HK-2 (cell line): ENCODE measurements around the gene GPBP1L1.
"Not testable (repeated sequence)": the region's sequence is repeated elsewhere in the genome, so short reads cannot be mapped to it uniquely, and the experiment has no call there.

ENCODE experiments used
- DNase-seq: peaks from one replicate; pipeline ENCODE4 v3.0.0-alpha.2; 2018; ENCODE audit not compliant: unreplicated experiment

The GPBP1L1 gene

DNA sequence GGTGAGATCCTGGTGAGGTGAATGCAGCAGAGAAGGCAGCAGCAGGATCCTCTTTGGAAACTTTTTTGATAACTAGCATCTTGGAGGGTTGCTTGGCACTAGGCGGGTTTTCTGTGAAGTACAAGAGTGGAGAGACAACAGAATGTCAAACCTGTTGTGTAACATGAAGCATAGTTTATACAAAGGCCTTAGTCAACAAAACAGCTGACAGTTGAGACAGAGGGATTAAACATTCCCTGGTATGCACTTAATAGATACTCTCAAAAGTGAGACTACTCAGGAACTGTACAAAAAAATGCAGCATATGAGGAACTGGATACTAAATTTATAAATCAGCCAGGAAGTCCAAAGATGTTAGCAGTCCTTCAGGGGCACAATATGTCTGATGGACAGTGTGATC lies 46.0 kb downstream of the GPBP1L1 start:
- no peak for DNase-seq

GRCh38 chr1:45635211-45635610 lies 51.1 kb downstream of the GPBP1L1 start:
- no peak for DNase-seq

DNA sequence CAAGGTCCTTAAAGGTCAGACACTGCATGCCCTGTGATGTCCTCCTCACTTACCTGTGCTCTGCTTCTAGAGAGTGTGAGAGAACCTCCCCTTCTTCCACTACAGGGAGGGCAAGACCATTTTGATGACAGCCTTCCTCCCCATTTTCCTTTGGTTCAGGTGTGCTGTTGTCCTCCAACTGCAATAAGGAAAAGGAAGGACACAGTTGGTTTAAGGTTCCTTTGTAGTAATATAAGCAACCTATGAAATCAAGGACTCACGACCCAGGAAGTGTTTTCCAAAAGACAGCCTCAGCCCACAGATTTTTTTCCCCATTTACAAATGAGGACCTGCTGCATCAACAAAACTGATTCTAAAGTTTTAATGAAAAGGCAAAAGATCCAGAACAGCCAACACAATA lies 55.9 kb downstream of the GPBP1L1 start:
- no peak for DNase-seq

GRCh38 chr1:45629035-45629434 lies 57.3 kb downstream of the GPBP1L1 start:
- no peak for DNase-seq

GRCh38 chr1:45623972-45624371 lies 62.4 kb downstream of the GPBP1L1 start, which contains the start of gene CCDC17:
CCDC17 (minus strand) TSS chr1:45624054; CDS start chr1:45623909, 145 bp downstream.
- no peak for DNase-seq

DNA sequence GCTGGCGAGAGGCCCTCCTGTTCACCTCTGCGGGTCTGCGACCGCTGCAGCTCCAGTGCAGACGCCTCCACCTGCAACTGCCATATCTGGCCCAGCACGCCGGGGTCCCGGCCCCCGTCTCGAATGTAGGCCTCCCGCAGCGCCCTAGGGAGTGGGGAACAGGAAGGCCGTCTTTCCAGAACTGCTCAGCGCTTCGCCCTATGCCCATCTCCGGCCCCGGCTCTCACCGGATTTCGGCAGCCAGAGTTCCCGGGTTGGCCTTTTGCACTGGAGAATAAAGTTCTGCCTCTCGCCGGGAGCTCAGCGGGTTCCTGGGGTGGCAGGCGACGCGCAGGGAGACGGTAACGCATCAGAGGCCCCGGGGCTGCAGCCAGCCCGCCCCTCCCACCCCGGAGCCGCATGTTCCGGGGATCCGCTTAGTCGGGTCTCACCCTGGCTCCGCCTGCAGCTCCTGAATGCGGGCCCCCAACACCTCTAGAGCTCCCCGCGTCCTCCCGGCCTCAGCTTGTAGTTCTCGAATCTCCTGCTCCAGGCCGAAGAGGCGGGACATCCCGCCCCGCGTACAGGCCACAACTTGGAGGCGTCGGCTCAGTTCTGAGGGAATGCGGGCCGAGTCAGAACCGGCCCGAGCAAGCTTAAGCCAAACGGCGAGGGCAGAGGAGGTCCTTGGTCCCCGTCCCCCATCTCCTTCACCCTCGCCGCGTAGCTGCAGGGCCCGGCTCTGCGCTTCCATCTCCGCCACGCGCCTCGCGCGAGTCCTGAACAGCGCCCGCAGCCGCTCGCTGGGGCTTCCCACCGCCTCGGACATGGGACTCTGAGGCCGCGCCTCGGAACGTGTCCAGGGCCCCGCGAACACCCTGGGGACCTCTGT lies 63.6 kb downstream of the GPBP1L1 start:
- no peak for DNase-seq

DNA sequence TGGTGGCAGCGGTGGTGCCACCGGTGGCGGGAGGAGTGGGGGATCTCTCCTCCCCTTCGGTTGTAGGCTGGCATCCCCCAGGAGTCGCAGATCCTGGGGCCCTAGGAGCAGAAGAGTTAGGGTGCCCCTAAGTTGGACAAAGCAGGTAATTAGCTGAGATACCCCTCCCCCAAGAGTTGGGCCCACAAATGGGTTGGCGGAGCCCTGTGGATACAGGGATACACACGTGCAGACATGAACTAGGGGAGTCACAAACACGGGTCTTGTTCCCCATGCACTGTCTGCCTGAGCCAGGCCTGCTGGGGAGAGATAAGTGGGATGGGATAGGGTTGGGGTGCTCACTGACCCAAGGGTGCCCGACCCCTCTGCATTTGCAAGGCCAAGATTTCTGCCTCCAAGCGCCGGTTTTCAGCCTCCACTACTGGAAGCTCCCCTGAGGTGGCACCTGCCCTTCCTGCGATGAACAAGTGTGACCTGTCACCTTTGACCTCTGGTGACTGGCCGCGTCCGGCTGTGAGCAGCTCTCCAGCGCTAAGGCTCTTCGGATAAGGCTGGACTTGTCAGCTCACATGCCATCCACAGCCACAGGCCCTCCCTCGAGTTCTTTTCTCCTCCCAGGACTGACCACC lies 64.3 kb downstream of the GPBP1L1 start:
- DNase-seq: no peak

- DNase-seq: no peak
Measured at GRCh38 chr1:45621501-45621836, 64.9 kb downstream of the GPBP1L1 start.

DNA sequence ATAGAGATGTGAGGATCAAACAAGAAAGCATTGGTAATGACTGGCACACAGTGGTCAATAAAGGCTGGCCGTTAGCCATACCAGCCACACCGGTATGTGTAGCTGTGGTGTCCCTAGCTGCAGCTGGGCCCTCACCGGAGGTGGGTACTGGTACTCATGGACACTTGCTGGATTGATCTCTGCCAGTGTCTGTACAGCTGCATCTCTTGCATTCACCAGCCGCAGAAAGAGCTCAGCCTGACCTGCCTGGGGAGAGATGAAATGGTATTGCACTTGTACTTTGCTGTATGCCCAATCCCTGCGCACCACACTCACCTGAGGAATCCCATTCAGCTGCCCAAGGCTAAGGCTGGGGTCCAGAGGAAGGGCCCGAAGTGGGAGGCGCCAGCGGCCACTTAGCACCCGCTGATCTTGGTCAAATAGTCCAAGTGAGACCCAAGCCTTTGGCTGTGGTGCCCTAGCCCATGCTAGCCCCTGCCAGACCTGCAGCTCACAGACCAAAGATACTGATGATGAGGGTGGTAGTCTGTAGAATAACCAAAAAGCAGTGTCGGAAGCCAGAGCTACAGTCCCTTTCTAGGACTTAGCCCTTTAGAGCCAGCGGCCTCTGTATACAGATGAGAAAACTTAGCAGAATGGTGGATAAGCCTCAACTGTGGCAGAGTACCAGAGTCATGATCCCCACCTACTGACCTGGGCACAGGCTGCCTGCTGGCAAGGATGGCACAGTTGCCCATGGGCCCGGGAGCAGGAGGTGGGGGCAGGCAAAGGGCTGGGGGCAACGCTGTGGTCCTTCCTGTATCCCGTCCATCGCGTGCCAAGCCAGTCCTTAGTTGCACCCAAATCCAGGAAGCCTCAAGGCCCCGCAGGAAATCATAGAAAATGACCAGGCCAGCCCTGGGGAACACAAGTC lies 65.5 kb downstream of the GPBP1L1 start:
- DNase-seq: no peak

- no peak for DNase-seq
Measured at GRCh38 chr1:45619149-45619921, 67.0 kb downstream of the GPBP1L1 start.

DNA sequence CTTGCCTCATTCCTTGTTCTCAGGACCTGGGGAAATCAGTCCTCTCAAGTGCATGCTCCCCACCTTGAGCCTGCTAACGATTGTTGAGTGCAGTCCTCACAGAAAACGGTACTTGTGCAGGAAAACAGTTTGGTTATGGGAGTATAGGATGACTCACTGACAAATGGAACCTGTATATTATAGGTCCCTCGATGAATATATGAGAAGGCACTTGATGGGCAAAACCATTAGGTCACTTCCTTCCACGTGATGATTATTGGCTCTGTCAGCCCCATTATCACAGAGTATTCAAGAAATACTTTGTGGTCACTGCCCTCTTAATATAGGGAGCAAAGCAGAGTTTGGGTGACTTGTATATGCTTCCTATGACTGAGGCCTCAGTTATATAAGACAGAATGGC lies 68.7 kb downstream of the GPBP1L1 start:
- DNase-seq: no peak

DNA sequence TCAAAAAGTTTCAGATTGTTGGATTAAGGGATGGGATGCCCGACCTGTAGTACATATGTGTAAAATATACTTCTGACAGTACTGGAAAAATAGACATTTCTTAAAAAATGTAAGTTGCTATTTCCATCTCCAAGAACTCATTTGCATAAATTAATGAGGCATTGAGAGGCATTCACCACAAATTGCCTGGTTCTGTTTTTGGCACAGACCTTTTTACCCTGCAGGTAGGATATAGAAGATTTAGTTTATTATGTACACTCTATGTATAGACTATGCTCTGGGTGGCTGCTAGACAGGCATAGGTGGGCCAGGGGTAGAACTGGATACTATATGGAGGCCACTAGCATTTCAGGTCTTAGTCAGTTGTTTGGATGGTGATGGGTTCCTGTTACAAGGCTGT lies 70.4 kb downstream of the GPBP1L1 start:
- DNase-seq: no peak

DNA sequence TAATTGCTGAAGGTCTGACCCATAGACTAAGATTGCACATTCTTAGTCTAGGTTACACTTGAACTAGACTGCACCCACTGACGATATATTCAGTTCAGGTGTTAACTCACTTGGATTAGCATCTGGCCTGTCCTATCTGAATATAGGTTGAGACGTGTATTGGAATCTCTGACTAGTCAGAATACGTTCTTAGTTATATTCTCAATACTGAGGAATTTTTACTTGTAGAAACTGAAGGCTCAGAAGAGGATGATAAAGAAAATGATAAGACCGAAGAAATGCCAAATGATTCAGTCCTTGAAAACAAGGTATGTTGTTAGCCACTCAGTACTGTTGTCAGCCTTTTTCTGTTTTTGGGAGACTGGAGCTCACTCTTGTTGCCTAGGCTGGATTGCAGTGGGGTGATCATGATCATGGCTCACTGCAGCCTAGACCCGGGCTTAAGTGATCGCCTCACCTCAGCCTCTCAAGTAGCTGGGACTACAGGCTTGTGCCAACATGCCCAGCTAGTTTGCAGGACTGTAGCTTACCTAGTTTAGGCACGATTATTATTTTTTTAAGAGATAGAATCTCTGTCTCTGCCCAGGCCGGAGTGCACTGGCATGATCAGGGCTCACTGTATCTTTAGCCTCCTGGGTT lies 73.3 kb downstream of the GPBP1L1 start:
- no peak for DNase-seq

- no peak for DNase-seq
Measured at GRCh38 chr1:45610589-45611226, 75.6 kb downstream of the GPBP1L1 start.

GRCh38 chr1:45608175-45609156 lies 77.9 kb downstream of the GPBP1L1 start:
- no peak for DNase-seq

DNA sequence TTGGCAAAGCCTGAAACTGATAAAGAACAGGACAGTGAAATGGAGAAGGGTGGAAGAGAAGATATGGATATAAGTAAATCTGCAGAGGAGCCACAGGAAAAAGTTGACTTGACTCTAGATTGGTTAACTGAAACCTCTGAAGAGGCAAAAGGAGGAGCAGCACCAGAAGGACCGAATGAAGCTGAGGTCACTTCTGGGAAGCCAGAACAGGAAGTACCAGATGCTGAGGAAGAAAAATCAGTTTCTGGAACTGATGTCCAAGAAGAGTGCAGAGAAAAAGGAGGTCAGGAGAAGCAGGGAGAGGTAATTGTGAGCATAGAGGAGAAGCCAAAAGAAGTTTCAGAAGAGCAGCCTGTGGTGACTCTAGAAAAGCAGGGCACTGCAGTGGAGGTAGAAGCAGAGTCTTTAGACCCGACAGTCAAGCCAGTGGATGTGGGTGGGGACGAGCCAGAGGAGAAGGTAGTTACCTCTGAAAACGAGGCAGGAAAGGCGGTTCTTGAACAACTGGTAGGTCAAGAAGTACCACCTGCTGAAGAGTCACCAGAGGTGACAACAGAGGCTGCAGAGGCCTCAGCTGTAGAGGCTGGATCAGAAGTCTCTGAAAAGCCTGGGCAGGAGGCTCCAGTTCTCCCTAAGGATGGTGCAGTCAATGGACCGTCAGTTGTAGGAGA lies 78.8 kb downstream of the GPBP1L1 start:
- no peak for DNase-seq

- no peak for DNase-seq
Measured at GRCh38 chr1:45604239-45604638, 82.1 kb downstream of the GPBP1L1 start.

GRCh38 chr1:45596765-45597164 lies 89.6 kb downstream of the GPBP1L1 start:
- not testable (repeated sequence) for DNase-seq

- no peak for DNase-seq
Measured at GRCh38 chr1:45594412-45594811, 91.9 kb downstream of the GPBP1L1 start.
